Medulla oblongata (tissue), 1 donor: ENCODE measurements around the gene TBC1D5.

Source experiments
- DNase-seq: peaks from one replicate; pipeline ENCODE4 v3.0.0-alpha.2; 2015; ENCODE audit errors: extremely low spot score

The TBC1D5 gene

GRCh38 chr3:17179381-17180205 is 562.8 kb downstream of the TBC1D5 start:
- no peak for DNase-seq

DNA sequence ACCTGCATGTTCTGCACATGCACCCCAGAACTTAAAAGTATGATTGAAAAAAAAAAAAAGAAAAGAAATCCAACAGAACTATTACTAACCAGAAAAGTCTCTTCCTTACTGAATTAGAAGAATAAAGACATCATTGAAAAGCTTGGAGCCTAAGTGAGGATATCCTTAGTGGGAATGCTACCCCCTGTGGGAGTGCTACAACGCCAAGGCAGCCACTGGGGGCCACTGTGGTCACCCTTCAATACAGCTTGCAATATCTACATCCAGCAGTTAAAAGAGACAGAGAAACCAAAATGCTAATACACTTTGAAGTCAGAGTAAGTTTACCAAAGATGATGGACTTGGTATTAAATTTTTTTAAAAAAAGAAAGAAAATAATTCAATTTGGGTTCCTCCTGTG is 565.7 kb downstream of the TBC1D5 start:
- no peak for DNase-seq

GRCh38 chr3:17175187-17175807 is 567.1 kb downstream of the TBC1D5 start:
- DNase-seq = no peak

- DNase-seq = no peak
Measured at GRCh38 chr3:17166369-17166768, 576.1 kb downstream of the TBC1D5 start.

DNA sequence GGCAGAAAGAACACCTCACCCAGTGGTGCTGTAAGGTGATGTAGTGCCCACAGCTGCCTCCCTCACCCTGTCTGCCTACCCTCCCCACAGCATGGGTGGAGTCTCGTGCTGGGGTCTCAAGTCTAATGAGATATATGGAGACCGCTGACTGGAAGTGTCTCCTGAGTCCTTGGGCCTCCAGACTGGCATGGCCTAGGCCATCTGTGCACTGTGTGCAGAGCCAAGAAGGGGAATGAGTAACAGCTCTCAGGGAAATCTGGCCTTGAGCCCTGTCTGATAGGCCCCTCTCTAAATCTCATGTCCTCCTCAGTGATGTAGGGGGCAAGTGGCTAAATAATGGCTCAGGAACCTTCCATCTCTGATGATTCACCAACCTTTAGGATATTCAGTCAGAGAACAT is 580.3 kb downstream of the TBC1D5 start:
- DNase-seq = no peak

DNA sequence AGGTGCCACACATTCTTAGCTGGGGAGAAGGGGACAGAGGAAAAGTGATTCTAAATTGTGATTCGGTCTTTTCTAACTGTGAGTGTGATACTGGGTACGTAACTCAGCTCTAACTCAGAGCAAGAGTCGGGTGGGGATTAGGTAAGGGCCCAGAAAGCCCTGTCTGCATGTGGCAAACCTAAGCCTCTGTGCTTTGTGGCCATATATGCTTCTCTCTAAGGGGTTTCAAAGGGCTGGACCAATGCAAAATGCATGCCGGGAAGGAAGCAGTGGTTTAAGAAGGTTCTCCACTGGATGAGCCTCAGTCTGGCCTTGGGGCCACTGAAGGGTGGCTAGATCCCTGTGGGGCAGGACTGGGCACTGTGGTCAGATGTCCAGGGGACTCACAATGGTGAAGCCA is 581.8 kb downstream of the TBC1D5 start:
- DNase-seq = no peak

DNA sequence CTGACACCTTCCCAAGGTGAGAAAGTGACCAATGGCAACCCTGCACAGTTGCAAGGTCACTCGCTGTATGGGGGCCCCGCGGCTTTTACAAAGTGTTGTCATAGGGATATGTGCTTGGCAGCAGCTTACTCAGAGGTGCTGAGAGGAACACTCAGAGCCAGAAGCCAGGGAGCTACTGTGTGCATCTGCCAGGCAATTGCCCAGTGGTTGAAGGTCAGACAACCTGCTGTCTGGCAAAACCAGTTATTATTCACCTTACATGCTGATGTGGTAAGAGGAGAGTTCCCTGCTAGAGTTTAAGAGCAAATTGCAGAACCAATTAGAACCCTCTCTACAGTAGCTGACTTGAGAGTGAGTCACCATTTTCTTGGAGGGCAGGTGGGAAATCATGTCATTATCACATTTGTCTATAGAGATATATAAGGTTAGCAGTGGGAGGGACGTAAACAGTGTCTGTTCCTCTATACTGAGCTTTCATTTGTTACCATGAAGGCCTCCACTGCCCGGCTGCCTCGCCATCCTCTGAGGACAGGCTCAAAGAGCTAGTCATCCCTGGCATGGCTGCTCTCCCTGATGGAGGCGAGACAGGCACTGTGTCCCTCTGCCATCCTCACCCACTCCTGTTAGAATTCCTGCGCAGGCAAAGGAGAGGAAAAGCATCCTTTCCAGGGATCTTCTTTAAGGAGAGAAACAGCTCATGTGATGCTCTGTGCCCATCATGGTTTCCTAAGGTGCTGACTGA is 583.3 kb downstream of the TBC1D5 start:
- DNase-seq = no peak

DNA sequence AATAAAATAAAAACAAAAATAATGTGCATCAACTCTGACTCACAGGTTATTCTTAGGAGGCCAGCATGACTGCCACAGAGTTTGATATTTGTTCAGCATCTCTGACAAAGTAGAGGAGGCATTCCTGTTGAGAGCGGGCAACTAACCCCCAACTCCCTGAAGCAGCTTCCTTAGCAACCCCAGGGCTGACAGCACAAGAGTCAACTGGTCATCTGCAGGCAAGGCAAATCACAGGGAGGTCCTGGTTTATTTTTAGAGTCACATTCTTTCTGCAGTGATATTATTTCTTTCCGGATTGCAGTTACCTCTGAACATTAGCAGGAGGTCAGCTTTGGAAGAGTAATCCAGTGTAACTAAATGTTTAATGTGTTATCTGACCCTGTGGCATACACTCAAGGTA is 584.7 kb downstream of the TBC1D5 start:
- DNase-seq = no peak

DNA sequence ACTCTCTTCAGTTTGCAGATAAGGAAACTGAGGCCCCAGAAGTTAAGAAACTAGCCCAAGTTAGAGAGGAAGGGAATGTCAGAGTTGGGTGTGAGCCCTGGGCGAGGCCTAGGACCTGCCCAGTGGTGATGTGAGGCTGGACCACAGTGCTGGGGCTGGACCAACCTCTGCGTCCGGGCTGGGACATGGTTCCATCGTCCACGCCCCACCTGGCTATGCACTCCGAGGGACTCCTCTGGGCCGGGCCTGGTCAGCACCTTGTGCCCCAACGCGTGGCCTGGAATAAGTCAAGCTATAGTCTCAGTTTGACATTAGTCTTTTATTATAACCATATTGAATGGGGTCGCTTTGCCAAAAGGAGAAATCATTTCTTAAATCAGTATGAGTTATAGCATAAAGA is 585.6 kb downstream of the TBC1D5 start:
- DNase-seq = no peak

- no peak for DNase-seq
Measured at GRCh38 chr3:17155951-17156350, 586.5 kb downstream of the TBC1D5 start.

DNA sequence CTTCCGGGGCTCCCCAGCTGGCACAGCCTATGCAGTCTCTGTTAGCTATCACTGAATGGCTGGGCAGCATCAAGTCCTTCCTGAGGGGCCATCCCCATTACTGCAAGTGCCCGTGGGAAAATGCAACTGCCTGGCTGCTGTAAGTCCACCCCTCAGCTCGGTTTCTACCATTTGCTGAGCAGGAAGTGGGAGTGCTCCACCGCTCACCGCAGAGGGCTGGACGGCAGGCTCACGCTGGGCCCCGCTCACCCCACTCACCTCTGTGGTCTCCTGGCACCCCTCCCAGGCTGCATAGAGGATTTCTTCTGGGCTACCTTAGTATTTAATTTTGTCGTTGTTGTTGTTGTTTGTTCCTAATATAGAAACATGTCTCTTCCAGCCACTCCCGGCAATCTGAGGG is 587.5 kb downstream of the TBC1D5 start:
- no peak for DNase-seq

- no peak for DNase-seq
Measured at GRCh38 chr3:17154221-17154620, 588.2 kb downstream of the TBC1D5 start.

DNA sequence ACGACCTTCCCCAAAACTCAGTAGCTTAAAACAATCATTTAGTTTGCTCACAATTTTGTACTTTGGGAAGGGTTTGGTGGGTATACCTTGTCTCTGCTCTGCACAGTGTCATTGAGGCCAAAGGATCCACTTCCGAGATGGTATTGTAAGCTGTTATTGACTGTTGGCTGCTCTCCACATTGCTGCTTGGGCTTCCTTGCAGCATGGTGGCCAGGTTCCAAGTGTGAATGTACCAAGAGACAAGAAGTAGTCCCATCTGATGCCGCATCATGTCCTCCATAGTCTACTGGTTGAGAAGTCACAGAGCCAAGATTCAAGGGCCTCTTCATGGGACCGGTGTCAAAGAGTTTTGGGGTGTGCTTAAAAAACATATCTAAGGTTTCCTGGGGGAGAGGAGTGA is 589.2 kb downstream of the TBC1D5 start:
- no peak for DNase-seq

DNA sequence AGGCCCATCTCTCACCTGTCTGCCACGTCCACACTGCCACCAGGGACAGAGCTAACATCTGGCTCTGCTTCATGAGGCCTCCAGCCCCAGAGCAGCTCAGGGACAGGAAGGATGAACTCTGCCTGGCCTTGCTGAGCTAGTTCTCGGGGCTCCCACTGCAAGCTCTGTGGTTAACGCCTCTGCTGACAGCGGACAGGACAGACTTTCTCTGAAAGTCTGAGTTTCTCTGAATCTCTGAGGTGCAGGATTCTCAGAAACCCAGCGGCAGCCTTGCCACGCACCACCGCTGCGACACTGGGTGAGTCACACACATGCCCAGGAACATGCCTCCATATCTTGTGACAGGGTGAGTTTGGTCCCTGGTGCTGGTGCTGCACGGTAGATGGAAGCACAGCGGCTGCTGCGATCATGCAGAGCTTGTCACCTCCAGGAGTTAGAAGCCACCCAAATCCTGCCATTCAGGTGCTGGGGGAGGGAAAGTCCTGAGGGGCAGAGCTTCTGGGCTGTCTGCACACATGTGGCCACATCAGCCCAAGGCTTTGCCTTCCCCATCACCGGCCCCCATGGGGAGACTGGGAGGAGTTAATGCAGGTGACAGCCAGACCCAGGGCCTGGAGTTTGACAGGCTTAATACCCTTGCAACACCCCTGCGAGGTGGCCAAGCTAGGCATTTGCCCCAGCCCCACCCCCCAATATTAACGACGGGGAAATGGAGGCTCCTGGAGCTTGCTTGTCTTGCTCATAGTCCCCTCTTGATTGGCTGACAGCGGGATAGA is 590.6 kb downstream of the TBC1D5 start:
- DNase-seq = no peak

DNA sequence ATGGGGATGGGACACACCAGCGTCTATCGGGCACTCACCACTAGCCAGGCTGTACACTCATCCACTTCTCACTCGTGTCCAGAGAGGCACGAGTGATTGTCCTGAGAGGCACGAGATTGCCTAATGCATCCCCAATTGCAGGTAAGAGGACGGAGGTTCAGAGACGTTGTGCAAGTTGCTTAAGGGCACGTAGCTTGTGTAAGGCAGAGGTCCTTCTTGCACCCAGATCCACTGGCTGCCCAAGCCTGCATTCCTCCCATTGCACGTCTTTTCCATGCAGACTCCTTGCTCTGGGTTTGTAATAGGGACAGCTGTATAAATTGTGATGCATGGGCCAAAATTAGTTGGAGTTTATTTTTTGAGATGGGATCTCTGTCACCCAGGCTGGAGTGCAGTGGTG is 593.4 kb downstream of the TBC1D5 start:
- no peak for DNase-seq

DNA sequence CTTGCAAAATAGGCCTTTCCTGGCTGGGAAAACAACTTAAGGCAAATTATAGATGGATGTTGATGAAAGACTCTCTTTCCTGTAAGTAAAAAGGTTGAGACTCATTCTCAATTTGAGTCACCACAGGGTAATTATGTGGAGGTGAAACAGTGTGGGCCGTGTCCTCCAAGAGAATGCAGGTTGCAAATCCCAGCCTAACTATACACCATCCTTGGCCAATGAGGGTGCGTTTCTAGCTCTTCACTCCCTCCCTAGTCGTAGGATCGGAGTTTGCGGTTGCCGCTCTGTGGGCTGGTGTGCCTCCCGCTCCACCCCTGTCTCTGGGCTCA is 597.8 kb downstream of the TBC1D5 start:
- no peak for DNase-seq

- DNase-seq = no peak
Measured at GRCh38 chr3:17143893-17144664, 598.4 kb downstream of the TBC1D5 start.

DNA sequence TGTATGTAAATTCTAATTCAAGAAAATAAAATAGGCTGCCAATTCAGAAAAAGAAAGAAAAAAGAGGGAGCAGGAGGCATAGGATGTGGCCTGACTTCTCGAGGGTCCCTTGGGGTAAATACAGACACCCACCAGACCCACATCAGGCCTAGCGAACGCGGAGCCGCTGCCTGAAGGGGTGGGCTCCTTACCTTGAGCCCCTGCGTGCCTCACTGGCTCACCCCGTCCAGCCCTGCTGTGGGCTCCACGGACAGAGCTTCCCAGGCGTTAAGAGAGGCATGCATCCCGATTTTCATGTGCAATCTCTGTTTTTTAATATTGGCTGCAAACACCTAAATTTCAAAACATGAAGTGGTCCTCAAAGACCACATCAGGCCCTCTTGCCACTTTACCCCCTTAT is 599.9 kb downstream of the TBC1D5 start:
- no peak for DNase-seq

- DNase-seq = no peak
Measured at GRCh38 chr3:17141699-17142098, 600.7 kb downstream of the TBC1D5 start.

DNA sequence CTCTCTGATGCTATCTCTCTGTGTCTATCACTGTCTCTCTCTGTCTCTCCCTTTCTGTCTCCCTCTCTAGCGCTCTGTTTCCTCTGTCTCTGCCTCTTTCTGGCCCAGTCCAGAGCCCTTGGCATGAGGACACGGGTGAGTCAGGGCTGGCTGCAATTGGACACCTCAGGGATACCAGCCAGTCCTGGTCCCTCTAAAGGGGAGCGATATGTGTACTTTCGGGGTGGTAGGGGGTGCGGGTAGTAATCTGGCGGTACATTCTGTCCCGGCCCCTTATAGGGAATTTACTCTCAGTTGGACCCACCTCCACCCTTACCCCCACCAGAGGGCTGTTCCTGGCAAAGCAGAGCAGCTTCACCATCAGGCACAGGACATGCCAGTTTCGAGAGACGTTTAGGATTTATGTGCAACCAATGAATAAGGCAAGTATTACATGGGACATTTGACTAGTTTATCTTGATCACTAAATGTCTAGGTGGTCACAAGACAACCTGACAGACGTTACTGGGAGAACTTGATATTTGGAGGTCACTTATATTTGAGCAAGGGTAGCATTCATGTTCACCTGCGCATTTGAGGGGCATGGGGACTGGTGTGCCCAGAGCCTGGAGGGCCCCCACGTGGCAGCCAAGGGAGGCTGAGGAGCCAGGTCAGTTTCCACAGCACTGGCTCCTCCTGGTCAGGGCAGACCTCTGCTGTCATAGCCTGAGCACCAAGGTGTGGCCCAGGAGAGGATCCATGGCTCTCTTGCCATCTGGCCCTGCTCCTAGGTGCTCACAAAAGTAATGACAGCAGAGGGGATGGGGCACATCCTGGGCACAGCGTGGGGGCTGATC is 601.5 kb downstream of the TBC1D5 start:
- DNase-seq = peak; percentile 25
